Tibial artery (tissue), 4 donors: ENCODE data around the gene TPRG1L.

ENCODE experiments used
- DNase-seq, 2 donors: peaks; one replicate each; pipeline ENCODE4 v3.0.0-alpha.2; 2019
- H3K27ac ChIP-seq, 2 donors: fragments of 200-600 bp; sonication (generic) in 1 of 2; 1 replicate in 1 of 2; 2 replicates in 1 of 2; pipeline ENCODE4 v1.5.1; 2018 to 2019; ENCODE audit warnings: mild to moderate bottlenecking in 1 of 2
- H3K27me3 ChIP-seq, 2 donors: fragments of 200-600 bp; sonication (generic) in 1 of 2; one replicate each; pipeline versions ENCODE4 v1.5.1 to v1.6.0; 2016 to 2019
- H3K36me3 ChIP-seq, 3 donors: fragments of 200-600 bp; sonication (generic) in 2 of 3; one replicate each; pipeline ENCODE4 v1.5.1; 2016 to 2019; ENCODE audit warnings: mild to moderate bottlenecking in 2 of 3
- H3K4me1 ChIP-seq, 4 donors: fragments of 200-600 bp; sonication (generic) in 2 of 4; 1 replicate in 3 of 4; 2 replicates in 1 of 4; pipeline ENCODE4 v1.5.1; 2016 to 2019
- H3K4me3 ChIP-seq, 2 donors: fragments of 200-600 bp; sonication (generic) in 1 of 2; 1 replicate in 1 of 2; 2 replicates in 1 of 2; pipeline ENCODE4 v1.5.1; 2018 to 2019; ENCODE audit warnings: mild to moderate bottlenecking in 2 of 2
- H3K9me3 ChIP-seq, 3 donors: fragments of 200-600 bp; sonication (generic) in 1 of 3; one replicate each; pipeline ENCODE4 v1.5.1; 2016 to 2019
- intact Hi-C: fragments of 100-400 bp; cut with DNase I; formaldehyde crosslinking; loops from one replicate; pipeline ENCODE4 v1.15.0; 2023; ENCODE audit warnings: low total_unique reads
- TF ChIP-seq, protein P1 (sequence below), 2 experiments: fragments of 200-600 bp in 1 of 2; fragments of 450-650 bp in 1 of 2; IDR thresholded peaks; one replicate each; pipeline ENCODE4 v1.5.1; 2017 to 2019; ENCODE audit warnings: antibody characterized with exemption in 2 of 2, mild to moderate bottlenecking in 1 of 2, moderate library complexity in 1 of 2

Gene TPRG1L

GRCh38 chr1:3590139-3590763 is 34.6 kb upstream of the TPRG1L start:
- H3K9me3 ChIP-seq: no peaks in the 10 kb centered on the region
- H3K4me3 ChIP-seq: no peak overlapping the region
- no peak for DNase-seq
- no peaks in the 10 kb centered on the region for H3K4me1 ChIP-seq
- intact Hi-C loops: no loop called here
- peaks cover 0 to 6% of the 10 kb centered on the region in 2 donors for H3K27me3 ChIP-seq
- no peaks in the 10 kb centered on the region for H3K36me3 ChIP-seq
- TF ChIP-seq, protein P1, sequence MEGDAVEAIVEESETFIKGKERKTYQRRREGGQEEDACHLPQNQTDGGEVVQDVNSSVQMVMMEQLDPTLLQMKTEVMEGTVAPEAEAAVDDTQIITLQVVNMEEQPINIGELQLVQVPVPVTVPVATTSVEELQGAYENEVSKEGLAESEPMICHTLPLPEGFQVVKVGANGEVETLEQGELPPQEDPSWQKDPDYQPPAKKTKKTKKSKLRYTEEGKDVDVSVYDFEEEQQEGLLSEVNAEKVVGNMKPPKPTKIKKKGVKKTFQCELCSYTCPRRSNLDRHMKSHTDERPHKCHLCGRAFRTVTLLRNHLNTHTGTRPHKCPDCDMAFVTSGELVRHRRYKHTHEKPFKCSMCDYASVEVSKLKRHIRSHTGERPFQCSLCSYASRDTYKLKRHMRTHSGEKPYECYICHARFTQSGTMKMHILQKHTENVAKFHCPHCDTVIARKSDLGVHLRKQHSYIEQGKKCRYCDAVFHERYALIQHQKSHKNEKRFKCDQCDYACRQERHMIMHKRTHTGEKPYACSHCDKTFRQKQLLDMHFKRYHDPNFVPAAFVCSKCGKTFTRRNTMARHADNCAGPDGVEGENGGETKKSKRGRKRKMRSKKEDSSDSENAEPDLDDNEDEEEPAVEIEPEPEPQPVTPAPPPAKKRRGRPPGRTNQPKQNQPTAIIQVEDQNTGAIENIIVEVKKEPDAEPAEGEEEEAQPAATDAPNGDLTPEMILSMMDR (IDR thresholded peaks at IDR 0.05): no peak
- H3K27ac ChIP-seq: no peak overlapping the region

DNA sequence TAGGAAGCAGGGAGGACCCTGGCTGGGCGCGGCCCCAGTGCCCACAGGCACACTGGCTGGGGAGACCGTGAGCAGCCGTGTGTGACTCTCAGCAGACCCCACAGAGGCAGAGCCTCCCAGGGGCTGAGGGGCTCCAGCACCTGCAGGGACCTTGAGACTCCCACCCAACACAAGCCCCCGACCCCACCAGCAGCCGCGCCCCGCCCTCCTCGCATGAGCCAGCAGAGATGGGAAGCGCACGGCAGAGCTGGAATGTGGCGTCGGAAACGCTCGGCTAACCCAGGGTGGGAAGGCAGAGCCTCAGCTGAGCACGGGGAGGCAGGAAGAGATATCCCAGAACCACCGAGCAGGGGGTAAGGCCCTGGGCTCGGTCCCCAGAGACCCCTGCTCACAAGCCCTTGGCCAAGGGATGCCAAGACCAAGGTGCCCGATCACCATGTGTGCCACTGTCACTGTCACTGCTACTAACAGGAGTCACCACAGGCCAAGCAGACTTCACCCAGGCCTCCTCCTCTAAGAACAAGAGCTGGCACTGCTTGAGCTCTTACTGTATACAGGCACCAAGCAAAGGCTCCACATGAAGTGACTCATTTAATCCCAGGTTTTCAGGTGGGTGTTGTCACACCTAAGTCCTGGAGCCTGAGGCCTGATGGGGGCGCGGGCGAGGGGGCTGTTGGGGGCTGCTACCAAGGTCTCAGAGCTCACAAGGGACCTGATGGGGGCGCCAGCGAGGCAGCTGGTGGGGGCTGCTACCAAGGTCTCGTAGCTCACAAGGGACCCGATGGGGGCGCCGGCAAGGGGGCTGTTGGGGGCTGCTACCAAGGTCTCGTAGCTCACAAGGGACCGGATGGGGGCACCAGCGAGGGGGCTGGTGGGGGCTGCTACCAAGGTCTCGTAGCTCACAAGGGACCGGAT is 33.6 kb upstream of the TPRG1L start:
- H3K27ac ChIP-seq: no peak overlapping the region
- intact Hi-C loops: no loop called here

GRCh38 chr1:3593334-3593733 is 31.5 kb upstream of the TPRG1L start:
- TF ChIP-seq, protein P1 (IDR thresholded peaks at IDR 0.05): no peak
- intact Hi-C loops: no loop called here
- no peak for DNase-seq
- H3K9me3 ChIP-seq: no peaks in the 10 kb centered on the region
- no peak overlapping the region for H3K27ac ChIP-seq
- H3K36me3 ChIP-seq: no peaks in the 10 kb centered on the region
- peaks cover 0 to 9% (median 3%) of the 10 kb centered on the region in 4 donors for H3K4me1 ChIP-seq
- peaks cover 0 to 6% of the 10 kb centered on the region in 2 donors for H3K27me3 ChIP-seq
- H3K4me3 ChIP-seq: no peak overlapping the region

More for the DNA sequence above, 33.6 kb upstream of the TPRG1L start:
- Histone ChIP-seq H3K27me3 (peaks cover 0 to 6% of the 10 kb centered on the region in 2 donors), H3K4me1 (no peaks in the 10 kb centered on the region), H3K36me3 (no peaks in the 10 kb centered on the region), H3K9me3 (no peaks in the 10 kb centered on the region), H3K4me3 (no peak overlapping the region)
- DNase-seq: no peak
- TF ChIP-seq, protein P1 (IDR thresholded peaks at IDR 0.05): no peak

GRCh38 chr1:3593745-3594144 is 31.1 kb upstream of the TPRG1L start:
- intact Hi-C loops: no loop called here
- H3K27me3 ChIP-seq: peaks cover 0 to 9% of the 10 kb centered on the region in 2 donors
- H3K27ac ChIP-seq: no peak overlapping the region
- TF ChIP-seq, protein P1 (IDR thresholded peaks at IDR 0.05): no peak
- no peak overlapping the region for H3K4me3 ChIP-seq
- DNase-seq: no peak
- peaks cover 0 to 12% (median 3%) of the 10 kb centered on the region in 4 donors for H3K4me1 ChIP-seq
- no peaks in the 10 kb centered on the region for H3K36me3 ChIP-seq
- H3K9me3 ChIP-seq: no peaks in the 10 kb centered on the region

GRCh38 chr1:3594706-3595377 is 30.0 kb upstream of the TPRG1L start:
- Histone ChIP-seq H3K4me3 (no peak overlapping the region), H3K4me1 (peaks cover 0 to 12% (median 3%) of the 10 kb centered on the region in 4 donors), H3K9me3 (no peaks in the 10 kb centered on the region), H3K36me3 (no peaks in the 10 kb centered on the region), H3K27me3 (peaks cover 0 to 10% of the 10 kb centered on the region in 2 donors), H3K27ac (no peak overlapping the region)
- DNase-seq: no peak
- intact Hi-C loops: no loop called here
- TF ChIP-seq, protein P1 (IDR thresholded peaks at IDR 0.05): no peak
